NCI-H1417 treated with DMSO at 0.1 percent for 48 hours (cell line): ENCODE results near the gene FBN1.

Source experiments
- DNase-seq: peaks from one replicate; lab custom pipeline; 2025; lab: John Stamatoyannopoulos, UW

Gene FBN1

GRCh38 chr15:48469271-48469670 is 176.2 kb downstream of the FBN1 start:
- no peak for DNase-seq

DNA sequence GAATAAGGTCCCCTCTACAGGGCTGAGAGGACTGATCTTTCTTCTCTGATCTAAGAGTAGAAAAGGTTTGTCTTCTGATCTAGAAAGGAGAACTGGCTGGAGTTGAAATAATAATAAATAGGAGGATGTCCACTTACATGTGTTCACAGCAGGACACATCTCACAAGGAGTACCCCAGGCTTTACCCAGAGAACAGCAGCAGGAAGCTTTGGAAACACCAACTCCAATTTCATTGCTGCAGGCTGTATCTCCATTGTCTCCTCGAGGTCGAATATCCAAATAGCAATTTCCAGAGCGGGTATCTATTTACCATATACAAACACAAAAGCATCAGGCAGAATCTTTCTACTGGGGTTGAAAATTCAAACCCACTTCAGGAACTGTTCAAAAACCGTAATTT is 177.7 kb downstream of the FBN1 start:
- DNase-seq = no peak

DNA sequence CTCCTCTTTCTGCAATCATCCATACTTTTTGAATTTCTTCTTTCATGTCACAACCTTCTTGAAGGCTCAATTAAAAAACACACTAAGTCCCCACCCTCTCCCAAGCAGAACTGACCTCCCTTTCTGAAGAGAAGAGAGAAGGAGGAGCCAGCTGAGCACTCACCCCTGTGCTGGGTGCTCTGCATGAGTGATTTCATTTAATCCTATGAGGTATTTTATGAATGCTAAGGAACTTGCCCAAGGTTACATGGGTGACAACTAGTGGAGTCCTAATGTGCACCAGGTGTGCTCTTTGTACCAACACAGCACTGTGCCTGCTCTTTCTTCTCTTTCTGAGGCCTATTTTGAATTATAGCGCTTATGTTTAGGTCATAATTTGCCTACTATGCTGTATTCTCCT is 178.7 kb downstream of the FBN1 start:
- DNase-seq = no peak

DNA sequence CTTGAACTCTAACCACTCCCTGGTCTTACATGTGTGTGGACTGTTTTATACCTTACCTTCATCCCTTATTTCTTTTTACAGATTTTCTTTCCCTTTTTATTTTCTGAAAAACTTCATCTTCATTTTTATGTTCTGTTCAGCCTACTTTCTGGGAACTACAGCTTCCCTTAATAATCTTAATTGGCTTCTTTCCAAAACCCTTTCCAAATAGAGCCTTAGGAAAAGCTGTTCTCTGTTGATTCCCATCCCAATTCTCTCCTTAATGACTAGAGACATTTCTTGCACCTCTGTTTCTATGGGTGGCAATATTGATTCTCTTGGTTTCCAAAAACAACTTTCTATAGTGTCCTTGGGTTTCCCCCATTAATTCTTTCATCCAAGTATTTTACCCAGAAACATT is 179.4 kb downstream of the FBN1 start:
- DNase-seq = no peak

DNA sequence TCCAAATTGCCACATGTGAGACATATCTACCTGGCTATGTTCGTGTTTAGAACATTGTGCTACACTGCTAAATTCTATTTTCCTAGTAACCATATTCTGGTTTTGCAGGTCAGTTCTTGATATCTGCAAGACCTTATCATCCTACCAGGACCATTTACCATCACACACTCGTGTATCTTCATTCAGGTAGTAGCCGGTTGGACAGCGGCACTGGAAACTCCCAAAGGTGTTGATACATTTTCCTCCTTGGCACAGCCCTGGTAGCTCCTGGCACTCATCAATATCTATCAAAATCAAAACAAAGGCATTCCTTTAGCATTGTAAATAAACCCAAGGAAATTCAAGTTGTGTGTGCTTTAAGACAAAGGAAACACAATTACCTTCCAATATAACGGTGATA is 180.1 kb downstream of the FBN1 start:
- DNase-seq = no peak

GRCh38 chr15:48463366-48463880 is 182.1 kb downstream of the FBN1 start:
- no peak for DNase-seq

- no peak for DNase-seq
Observed at GRCh38 chr15:48462688-48463087, 182.8 kb downstream of the FBN1 start.

DNA sequence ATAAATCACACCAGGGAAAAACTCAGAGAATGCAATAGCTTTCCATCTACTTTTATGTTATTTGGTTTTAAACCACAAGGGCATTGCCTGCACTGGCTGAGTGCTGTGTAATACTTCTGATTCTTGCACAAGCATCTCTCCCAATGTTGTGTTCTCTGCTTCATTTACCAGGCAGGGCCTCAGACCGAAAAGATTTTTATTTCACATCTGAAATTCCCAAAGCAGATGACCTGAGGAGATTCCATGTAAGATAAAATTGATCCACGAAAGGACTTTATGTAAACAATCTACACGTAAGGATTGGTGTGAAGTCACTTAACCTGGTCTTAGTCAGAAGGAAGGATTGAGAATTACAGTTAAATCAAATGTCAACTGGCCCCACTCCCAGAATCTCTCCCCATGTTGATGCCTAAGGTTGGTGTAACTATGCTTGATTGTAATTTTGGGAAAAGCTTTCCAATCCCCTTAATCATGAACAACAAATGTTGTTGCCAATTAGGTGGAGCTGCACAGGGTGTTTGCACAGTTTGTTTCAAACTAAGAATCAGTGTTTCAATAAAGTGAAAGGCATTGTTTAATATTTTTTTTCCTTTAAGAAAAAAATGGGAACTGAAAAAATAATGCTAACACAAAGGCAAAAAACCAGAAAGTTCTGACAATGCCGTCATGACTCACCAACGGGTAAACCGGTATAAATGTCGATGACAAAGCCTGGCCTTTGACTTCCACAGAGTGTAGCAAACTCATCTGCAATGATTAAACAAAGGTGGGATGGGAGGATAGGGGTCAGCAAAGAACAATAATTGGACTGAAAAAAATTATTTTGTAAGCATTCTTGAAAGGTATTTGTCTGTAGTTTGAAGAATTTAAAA is 185.7 kb downstream of the FBN1 start:
- no peak for DNase-seq

DNA sequence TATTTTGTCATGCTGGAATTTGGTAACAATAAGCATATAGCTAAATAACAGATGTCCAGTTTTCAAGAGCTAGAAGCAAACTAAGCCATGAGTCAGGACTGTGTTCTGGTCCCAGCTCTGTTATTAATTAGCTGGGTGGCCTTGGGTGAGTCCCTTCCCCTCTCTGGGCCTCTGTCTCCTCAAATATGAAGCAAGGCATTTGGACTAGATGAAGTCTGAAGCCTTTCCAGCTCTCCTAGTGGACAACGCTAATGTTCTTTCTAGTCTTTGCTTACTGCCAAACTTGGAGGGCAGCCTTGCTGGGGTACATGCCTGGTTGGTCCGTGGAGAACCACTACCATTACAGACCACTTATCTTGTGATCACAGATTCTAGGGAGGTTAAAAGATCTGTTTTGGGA is 186.6 kb downstream of the FBN1 start:
- DNase-seq = no peak

GRCh38 chr15:48456134-48456533 is 189.4 kb downstream of the FBN1 start:
- DNase-seq = no peak

GRCh38 chr15:48451736-48452135 is 193.8 kb downstream of the FBN1 start:
- DNase-seq = no peak

DNA sequence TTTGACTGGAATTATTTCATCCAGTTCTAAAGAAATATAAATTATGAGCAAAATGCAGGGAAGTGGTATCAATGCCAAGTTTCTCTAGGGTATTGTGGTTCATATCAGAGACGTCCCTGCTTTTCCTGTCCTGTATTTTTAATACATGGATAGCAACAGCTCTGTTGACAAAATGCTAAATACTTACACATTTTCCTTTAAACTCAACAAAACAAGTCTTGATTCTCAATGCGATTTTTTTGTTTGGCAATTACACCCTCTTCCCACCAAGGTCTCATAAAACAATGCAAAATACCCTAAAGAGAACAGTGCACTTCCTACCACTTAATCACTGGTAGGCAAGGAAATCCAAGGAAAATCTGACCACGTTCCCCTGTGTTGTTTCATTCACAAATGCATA is 194.3 kb downstream of the FBN1 start:
- no peak for DNase-seq

- no peak for DNase-seq
Observed at GRCh38 chr15:48449734-48450133, 195.8 kb downstream of the FBN1 start.

GRCh38 chr15:48447657-48448056 is 197.9 kb downstream of the FBN1 start:
- DNase-seq = no peak

DNA sequence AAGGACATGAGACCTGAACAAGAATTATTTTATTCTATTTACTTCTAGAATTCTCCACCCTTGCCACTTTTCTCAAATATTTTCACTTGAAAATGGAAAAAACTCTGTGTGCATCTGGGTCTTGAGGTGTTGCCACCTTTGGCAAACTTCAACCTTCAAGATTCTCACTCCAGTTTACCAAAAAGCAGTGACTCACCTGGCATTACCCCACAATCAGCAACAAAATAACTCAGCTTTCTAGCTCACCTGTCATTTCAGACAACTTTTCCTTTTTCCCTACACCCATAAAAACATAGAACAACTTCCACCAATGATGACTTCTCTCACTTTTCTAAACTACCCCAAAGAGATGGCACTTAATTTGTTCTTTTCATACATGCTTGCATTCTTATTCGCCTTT is 198.5 kb downstream of the FBN1 start:
- no peak for DNase-seq

GRCh38 chr15:48442011-48442410 is 203.5 kb downstream of the FBN1 start:
- no peak for DNase-seq

DNA sequence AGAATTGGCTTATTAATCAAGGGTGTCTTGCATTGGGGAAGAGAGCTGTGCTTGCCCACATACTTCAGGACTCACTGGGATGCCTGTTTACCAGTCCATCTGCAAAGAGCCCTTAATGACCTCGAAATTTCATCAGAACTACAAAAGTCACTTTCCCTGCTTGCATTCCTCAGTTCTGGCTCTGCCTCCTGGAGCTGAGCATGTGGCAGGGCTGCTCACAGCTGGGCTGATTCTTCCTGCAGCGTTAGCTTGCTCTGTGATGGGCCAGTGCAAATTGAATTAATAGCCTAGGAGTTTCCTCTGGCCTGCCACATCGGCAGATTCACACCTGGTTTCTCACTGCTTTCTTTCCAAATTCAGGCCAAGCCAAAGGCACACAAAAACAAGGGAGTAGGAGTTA is 205.4 kb downstream of the FBN1 start:
- DNase-seq = no peak

- DNase-seq = no peak
Observed at GRCh38 chr15:48437178-48437577, 208.3 kb downstream of the FBN1 start.

GRCh38 chr15:48435321-48435720 is 210.2 kb downstream of the FBN1 start:
- DNase-seq = no peak

DNA sequence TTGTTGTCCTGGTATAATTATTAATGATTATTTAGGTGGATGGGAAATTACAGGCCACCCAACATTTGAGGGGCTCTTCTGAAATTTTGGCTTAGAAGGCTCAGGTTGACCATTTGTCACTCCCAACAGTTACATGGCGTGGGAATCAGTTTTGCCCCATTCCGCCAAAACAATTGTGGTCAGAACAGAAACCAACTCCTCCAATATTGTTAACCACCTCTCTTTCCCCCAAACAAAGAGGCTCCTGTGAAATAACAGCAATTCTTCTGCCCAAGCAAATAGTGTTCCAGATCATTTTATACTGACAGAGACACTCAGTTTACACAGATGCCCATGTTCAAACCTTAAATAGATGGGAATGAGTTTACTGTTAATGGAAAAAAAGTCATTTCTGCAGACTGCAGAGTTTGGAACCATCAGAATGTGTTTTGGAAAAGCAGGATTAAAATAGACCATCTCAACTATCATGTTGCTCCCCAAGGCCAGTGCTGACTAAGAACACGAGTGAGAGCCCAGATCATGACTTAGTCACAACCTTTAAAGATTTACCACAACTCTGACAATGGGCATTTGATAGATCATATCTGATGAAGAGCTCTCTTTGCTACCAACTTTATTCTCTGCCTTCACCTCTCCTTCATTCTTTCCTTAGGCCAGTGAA is 212.2 kb downstream of the FBN1 start:
- DNase-seq = no peak

DNA sequence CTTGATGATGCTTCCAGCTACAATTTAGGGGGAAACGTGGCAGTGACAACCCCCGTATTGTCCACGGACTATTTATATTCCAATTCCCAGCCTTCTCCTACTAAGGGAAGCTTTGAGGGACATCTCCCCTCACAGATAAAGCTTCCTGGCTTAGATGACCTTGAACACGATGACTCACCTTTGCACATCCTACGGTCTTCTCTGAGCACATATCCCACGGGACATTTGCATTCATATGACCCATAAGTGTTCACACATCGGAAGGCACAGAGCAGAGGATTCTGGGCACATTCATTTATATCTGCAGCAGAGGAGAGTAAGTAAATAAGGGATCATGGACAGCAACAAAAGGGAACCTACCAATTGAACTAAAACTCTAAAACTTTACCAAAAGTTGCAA is 212.8 kb downstream of the FBN1 start:
- DNase-seq = no peak

GRCh38 chr15:48427960-48428547 is 217.5 kb downstream of the FBN1 start:
- DNase-seq = no peak

- DNase-seq = no peak
Observed at GRCh38 chr15:48427479-48427878, 218.0 kb downstream of the FBN1 start.
